ENCODE results near the gene CBFA2T2.
"Not testable (repeated sequence)": the region's sequence is repeated elsewhere in the genome, so short reads cannot be mapped to it uniquely, and the experiment has no call there.

CBFA2T2 gene

GRCh38 chr20:33680686-33681085, 190.8 kb downstream of the CBFA2T2 start:
- DNase-seq (ENCODE audit: low spot score), result no peak

DNA sequence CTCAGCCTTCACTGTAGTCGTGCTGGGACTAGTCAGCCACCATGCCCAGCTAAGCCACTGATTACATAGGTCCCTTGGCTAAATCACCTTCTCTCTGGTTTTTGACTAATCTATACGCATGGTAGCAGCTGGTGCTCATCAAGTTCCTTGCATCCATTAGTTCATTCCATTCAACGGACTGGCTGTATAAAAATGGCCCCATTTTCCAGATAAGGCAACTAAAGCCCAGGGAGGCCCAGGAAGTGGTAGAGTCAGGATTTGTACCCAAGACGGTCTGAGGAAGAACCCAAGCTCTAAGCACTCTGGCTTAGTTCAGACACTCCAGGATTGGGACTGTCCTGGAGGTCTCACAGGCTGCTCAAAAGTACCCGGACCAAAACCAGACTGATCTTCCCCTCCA, 191.4 kb downstream of the CBFA2T2 start:
- DNase-seq (ENCODE audit: low spot score), result no peak

GRCh38 chr20:33681728-33682353, 191.9 kb downstream of the CBFA2T2 start:
- no peak for DNase-seq (ENCODE audit: low spot score)

DNA sequence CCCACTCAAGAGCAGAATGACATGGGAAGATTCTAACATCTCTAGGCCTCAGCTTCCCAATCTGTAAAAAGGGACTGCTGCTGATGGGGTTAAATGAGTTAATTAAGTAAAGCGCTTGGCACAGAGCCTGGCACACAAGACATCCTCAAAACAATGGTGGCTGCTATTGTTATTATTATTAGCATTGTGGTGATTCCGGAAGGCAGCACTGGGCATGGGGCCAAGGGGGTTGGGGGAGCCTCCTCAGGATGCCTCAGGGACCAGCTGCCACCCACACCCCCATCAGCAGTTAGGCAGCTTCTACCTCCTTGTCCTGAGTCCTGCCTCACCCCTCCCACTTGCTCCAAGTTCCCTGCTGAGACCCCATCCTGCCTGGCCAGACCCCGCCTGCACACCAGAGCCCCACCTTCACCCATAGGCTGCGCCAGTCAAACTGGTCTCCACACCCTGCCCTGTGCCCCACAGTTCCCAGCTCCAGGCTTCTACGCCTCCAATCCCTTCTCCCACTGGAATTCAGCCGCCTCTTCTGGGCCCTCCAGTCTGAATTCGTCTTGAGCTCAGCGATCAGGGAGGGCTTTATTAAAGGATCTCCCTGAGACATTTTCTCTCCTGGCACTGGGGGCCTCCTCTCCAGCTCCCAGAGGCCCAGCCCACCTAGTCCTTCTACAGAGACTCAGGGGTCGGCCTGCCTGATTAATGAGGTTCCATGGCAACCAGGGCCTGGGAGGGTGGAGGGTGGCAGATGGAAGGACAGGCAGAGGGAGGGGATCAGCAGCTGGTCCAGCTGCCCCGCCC, 194.8 kb downstream of the CBFA2T2 start:
- DNase-seq (ENCODE audit: low spot score), result no peak

DNA sequence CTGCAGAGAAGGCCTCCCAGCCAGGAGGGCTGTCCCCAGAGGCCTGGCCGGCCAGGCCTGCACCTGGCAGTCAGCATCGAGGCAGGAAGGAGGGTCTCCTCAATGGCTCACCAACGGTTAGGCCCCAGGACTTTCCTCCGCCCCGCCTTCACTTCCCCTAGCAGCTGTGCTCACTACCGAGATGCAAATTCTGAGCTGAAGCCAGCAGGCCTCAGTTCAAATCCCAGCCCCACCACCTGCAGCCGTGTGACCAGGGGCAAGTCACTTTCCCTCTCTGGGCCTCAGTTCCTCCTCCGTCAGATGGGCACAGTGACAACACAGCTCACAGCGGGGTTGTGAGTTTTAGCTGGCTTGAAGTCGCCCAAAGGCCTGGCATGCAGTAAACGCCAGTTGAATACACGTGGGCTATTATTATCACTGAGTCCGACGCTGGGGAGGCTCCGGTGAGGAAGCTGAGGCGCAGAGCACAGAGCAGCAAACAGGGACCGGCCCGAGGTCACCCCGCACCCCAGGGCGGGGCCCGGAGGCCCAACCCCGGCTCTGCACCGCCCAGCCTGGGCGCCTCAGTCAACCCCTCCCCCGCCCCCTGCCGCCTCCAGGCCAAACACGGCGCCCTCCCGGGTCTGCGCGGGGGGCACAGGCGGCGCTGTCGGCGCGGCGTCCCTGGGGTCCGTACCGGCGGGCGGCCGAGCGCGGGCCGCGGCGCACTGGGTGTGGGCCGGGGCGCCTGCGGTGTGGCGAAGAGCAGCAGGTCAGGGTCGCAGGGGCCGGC, 195.6 kb downstream of the CBFA2T2 start:
- peak; percentile 69 for DNase-seq (ENCODE audit: low spot score)

GRCh38 chr20:33686100-33686983, 196.4 kb downstream of the CBFA2T2 start, which contains the start of gene E2F1:
E2F1 (minus strand) TSS chr20:33686385; CDS start chr20:33686264, 121 bp downstream.
- peak; percentile 97 for DNase-seq (ENCODE audit: low spot score)

- no peak for DNase-seq (ENCODE audit: low spot score)
Observed at GRCh38 chr20:33686984-33687366, 197.1 kb downstream of the CBFA2T2 start.

DNA sequence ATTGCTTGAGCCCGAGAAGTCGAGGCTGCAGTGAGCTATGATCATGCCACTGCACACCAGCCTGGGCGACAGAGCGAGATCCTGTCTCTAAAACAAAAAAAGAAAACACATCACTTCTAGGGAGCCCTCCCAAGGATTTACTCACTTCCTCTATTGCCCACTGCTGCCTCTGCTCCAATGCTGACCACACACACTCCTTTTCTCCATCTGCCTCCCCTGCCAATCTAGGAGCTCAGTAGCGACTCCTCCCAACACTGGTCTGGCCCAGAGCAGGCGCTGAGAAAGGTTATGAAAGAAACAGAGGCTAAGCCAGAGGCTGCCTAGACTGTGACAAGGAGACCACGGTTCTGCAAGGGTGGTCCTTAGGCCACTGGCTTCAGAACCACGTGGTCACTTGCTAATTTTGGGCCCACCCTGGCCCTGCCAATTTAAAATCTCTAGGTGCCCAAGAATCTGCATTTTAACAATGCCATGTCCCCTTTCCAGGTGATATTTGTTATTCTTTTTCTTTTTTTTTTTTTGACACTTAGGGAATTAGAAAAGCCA, 197.5 kb downstream of the CBFA2T2 start:
- no peak for DNase-seq (ENCODE audit: low spot score)

DNA sequence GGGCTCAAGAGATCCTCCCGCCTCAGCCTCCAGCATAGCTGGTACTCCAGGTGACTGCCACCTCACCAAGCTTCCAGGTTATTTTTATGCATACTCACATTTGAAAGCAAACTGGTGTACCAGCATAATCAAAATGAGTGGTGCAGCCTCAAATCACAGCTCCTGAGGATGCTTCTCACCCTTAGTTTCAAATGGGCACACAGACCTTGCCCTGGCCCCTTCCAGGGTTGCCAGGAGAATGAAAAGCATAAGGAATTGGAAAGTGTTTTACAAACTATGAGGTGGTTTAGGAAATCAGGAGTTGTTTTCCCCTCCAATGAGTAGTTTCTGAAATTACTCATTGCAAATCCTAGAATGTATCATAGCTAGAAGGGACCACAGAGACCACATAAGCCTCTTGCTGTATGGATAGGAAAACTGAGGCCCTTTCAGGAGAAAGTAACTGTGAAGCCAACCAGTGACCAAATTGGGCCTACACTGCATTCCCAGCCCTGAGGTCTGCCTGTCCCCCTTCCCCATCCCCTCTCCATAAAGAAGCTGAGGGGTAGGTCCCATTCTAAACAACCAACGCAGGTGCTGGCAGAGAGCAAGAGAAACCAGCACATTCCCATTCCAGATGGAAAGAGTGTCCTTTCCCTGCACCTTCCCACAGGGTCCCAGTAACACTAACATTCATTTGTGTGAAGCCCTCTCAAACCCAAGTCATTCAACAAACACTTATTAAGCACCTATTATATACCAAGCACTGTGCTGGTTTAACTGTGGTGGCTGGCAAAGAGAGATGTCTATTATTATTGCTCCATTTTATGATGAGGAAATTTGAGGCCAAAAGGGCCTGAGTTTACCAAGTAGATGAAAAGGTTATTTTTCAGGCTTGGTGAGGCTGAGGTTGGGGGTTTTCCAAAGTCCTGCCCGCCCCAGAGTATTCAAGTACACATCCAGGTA, 198.4 kb downstream of the CBFA2T2 start:
- DNase-seq (ENCODE audit: low spot score), result no peak

DNA sequence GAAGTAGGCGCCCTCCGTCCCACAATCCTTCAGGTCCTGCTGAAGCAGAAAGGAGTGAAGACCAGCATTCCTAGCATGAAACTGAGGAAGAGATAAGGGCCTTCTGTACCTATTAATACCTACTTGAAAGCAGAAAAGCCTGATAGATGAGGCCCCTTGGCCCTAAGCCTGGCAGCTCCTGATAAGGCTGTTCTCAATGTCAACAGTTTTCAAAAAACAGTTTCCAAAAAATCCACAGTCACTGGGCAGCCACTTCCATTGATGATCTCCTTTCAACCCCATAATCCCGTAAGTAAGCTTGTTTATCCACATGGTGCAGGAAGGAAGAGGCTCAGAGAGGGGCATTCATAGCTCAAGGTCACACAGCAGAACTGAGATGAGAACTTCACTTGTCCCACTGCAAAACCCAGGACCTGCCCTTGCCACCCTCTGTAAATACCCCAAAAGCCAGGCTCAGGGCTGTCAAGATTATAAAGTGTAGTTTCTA, 199.1 kb downstream of the CBFA2T2 start:
- no peak for DNase-seq (ENCODE audit: low spot score)

DNA sequence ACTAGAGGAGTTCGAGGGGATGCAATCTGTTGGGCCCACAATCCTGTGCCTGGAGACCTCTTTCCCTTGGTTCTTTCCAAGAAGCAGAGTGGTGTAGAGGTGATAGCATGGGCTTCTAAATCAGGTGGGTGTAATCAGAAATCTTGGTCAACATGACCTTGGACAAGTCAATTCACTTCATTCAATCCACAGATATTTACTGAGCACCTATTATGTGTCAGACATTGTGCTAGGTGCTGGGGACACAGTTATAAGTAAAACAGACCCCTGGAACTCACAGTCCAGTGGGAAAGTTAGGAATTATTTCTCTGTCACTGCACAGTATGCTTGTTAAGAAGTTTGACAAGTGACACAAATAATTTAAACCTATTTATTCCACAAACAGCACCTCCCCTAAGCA, 199.6 kb downstream of the CBFA2T2 start:
- no peak for DNase-seq (ENCODE audit: low spot score)

DNA sequence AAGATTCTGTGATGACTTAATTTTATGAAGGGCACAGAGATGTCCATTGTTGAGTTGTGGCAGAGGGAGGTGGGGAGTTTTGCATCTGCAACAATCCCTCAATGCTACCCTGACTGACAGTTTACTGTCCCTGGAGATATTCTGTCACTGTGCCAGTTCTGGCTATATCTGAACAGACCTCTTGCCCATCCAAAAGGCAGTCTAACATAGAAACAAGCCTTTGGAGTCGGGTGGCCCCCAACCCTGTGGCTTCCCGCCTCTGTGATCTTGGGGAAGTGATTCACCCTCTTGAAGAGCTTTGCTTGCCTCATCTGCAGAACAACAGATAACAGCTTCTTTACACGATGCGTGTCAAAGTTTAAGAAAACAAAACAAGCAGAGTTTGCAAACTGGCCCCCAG, 200.1 kb downstream of the CBFA2T2 start:
- peak; percentile 63 for DNase-seq (ENCODE audit: low spot score)

DNA sequence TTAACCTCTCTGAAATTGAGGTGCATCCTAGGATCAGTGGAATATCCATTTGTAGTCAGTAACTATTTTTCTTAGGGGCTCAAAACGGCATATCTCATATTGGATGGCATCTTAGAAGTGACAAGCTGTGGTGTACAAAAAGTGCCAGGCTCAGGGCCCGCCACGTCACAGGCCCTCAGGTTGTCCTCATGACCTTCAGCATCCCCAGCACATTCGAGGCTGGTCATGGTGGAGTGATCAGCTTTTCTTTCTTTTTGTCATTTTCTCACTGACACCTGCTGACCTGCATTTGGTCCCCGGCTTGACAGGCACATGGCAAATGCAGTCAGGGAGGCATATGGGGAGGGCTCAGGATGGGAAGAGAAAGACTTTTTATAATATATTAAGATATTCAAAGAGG, 203.4 kb downstream of the CBFA2T2 start:
- no peak for DNase-seq (ENCODE audit: low spot score)

DNA sequence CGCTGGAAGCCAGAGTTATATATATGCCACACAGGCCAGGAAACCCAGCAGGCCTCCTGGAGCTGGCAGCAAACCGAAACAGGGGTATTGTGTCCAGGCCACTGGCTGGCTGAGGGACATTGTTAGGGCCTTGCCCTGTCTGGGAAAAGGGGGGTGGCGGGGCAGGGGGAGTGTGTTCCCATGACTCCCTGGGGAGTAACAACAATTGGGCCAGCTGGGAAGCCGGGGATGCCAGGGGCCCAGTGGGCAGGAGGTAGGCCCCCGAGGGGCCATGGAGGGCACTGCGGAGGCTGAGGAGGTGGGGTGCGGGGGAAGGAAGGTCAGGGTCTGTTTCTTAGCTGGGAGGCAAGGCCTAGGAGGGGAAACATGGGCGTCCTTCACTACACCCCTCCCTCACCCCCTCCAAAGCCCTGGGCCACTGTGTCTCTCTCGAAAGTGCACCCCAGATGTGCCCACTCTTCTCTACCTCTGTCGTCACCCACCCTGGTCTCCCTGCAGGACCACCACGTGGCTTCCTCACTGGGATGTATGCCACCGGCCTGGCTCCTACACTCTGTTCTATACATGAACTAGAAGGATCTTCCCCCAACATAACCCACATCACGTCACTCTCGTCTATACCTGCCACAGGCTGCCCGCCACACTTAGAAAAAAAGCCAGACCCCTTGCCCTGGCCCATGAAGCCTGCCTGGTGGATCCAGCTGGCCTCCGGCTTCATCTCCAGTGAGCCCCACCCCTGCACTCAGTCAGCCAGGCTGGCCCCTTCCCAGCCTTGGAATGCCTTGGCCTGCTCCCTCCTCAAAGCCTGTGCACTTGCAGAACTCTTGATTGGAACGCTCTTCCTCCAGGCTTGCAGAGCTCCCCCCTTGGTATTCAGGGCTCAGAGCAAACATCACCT, 204.1 kb downstream of the CBFA2T2 start:
- no peak for DNase-seq (ENCODE audit: low spot score)

- DNase-seq (ENCODE audit: low spot score), result no peak
Observed at GRCh38 chr20:33694639-33695012, 204.7 kb downstream of the CBFA2T2 start.

GRCh38 chr20:33696448-33696847, 206.6 kb downstream of the CBFA2T2 start:
- no peak for DNase-seq (ENCODE audit: low spot score)

DNA sequence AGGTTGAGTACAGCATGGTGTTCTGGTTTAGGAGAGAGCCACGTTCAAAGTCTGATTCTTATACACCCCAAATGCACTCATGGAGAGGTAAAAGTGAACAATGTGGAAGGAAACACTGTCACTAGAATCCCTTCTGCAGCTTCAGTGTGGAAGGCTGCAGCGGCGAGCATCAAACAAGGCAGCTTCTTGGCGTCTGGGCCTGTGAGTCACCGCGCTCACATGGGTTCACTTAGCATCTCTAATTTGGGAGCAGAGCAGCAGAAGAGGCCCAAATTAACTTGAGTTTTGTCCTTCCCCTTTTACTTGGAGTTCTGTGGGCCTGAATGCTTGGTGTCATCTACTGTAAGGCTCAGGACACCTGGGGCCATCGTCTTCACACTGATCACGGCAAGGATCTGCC, 207.2 kb downstream of the CBFA2T2 start:
- no peak for DNase-seq (ENCODE audit: low spot score)

- DNase-seq (ENCODE audit: low spot score), result not testable (repeated sequence)
Observed at GRCh38 chr20:33698966-33699365, 209.1 kb downstream of the CBFA2T2 start.

All from activated CD4-positive, alpha-beta T cell treated with anti-CD3 and anti-CD28 coated beads, Interleukin-2, Interleukin-4, amounts not matched to agents 100 ng/mL and 50 ng/mL, durations not matched to agents 16 hours and 8 hours (primary cell).